SK-N-SH treated with all-trans-retinoic acid at 6 μM for 48 hours (cell line): ENCODE measurements around the gene PDE7B.

Experiments
- GLIS3 ChIP-seq: fragments of 250-450 bp; sonication (Bioruptor Pico); IDR thresholded peaks from 2 replicates; pipeline ENCODE4 v1.5.0; 2020; ENCODE audit warnings: mild to moderate bottlenecking, moderate library complexity
- TOX ChIP-seq: fragments of 250-450 bp; sonication (Bioruptor Pico); IDR thresholded peaks from 2 replicates; pipeline ENCODE4 v1.8.0; 2021; ENCODE audit warnings: mild to moderate bottlenecking, moderate library complexity, borderline replicate concordance
- ZC3H10 ChIP-seq: fragments of 250-450 bp; sonication (Bioruptor Pico); IDR thresholded peaks from 2 replicates; pipeline ENCODE4 v1.5.1; 2021; ENCODE audit warnings: mild to moderate bottlenecking, moderate library complexity
- ZFP3 ChIP-seq: fragments of 250-450 bp; sonication (Bioruptor Pico); IDR thresholded peaks from 2 replicates; pipeline ENCODE4 v1.5.0; 2020; ENCODE audit warnings: mild to moderate bottlenecking, moderate library complexity
- TF ChIP-seq, protein P1 (sequence below): fragments of 250-450 bp; sonication (Bioruptor Pico); IDR thresholded peaks from 2 replicates; pipeline ENCODE4 v1.8.0; 2021; ENCODE audit warnings: low read depth, mild to moderate bottlenecking, moderate library complexity, borderline replicate concordance
- TF ChIP-seq, protein P2 (sequence below): fragments of 250-450 bp; sonication (Bioruptor Pico); IDR thresholded peaks from 2 replicates; pipeline ENCODE4 v1.5.1; 2020; ENCODE audit warnings: low read depth, mild to moderate bottlenecking, moderate library complexity

DNA sequence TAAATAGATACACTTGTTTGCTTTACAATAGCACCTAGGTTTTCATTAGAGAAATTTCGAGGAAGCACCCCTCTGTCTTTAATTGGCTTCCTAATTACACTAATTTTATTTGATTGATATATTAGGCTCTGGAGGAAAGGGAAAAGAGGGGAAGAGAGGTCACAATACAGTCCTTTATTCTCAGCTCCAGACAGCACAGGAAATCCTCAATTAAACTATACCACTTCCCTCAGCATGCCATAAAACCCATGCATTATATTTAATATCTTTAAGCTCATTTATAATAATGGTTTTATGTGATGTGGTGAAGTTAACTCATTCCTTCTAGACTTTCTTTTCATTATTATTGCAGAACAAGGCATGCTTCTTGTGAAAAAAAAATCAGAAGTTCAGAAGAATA is 17.7 kb upstream of the PDE7B start:
- no peak for TF ChIP-seq ZFP3
- no peak for TF ChIP-seq GLIS3 (CRISPR knock-in tag)
- no peak for TF ChIP-seq ZC3H10
- no peak for TF ChIP-seq TOX
- TF ChIP-seq, protein P1, sequence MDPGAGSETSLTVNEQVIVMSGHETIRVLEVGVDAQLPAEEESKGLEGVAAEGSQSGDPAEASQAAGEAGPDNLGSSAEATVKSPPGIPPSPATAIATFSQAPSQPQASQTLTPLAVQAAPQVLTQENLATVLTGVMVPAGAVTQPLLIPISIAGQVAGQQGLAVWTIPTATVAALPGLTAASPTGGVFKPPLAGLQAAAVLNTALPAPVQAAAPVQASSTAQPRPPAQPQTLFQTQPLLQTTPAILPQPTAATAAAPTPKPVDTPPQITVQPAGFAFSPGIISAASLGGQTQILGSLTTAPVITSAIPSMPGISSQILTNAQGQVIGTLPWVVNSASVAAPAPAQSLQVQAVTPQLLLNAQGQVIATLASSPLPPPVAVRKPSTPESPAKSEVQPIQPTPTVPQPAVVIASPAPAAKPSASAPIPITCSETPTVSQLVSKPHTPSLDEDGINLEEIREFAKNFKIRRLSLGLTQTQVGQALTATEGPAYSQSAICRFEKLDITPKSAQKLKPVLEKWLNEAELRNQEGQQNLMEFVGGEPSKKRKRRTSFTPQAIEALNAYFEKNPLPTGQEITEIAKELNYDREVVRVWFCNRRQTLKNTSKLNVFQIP (CRISPR knock-in tag) = no peak
- TF ChIP-seq, protein P2, sequence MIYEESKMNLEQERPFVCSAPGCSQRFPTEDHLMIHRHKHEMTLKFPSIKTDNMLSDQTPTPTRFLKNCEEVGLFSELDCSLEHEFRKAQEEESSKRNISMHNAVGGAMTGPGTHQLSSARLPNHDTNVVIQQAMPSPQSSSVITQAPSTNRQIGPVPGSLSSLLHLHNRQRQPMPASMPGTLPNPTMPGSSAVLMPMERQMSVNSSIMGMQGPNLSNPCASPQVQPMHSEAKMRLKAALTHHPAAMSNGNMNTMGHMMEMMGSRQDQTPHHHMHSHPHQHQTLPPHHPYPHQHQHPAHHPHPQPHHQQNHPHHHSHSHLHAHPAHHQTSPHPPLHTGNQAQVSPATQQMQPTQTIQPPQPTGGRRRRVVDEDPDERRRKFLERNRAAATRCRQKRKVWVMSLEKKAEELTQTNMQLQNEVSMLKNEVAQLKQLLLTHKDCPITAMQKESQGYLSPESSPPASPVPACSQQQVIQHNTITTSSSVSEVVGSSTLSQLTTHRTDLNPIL (CRISPR knock-in tag) = no peak
